GM12874 (cell line): ENCODE results near the gene IRX2.

Experiments
- CTCF ChIP-seq: IDR thresholded peaks from 2 replicates; pipeline ENCODE4 v1.5.1; 2011; ENCODE audit warnings: low read depth, mild to moderate bottlenecking, control low read depth, low read length, moderate library complexity; ENCODE audit not compliant: insufficient read depth

Gene IRX2

GRCh38 chr5:2779459-2779858, 28.0 kb upstream of the IRX2 start:
- TF ChIP-seq CTCF, result no peak

- no peak for TF ChIP-seq CTCF
Observed at GRCh38 chr5:2776337-2777302, 25.1 kb upstream of the IRX2 start.

- TF ChIP-seq CTCF, result no peak
Observed at GRCh38 chr5:2773327-2773726, 21.9 kb upstream of the IRX2 start.

- no peak for TF ChIP-seq CTCF
Observed at GRCh38 chr5:2767089-2767488, 15.6 kb upstream of the IRX2 start.

- no peak for TF ChIP-seq CTCF
Observed at GRCh38 chr5:2764581-2764980, 13.1 kb upstream of the IRX2 start.

GRCh38 chr5:2763533-2763794, 12.0 kb upstream of the IRX2 start:
- TF ChIP-seq CTCF, result no peak

GRCh38 chr5:2762744-2763532, 11.5 kb upstream of the IRX2 start:
- TF ChIP-seq CTCF, result no peak
